ENCODE results near the gene RXRB. TPM values are rescaled to one million over a fixed set of nuclear protein-coding genes. Genes with fewer than 3 reads are reported as not detected.

RXRB gene
- total RNA-seq, 2 experiments from 2014 or later = 42.9 to 45.0 TPM

DNA sequence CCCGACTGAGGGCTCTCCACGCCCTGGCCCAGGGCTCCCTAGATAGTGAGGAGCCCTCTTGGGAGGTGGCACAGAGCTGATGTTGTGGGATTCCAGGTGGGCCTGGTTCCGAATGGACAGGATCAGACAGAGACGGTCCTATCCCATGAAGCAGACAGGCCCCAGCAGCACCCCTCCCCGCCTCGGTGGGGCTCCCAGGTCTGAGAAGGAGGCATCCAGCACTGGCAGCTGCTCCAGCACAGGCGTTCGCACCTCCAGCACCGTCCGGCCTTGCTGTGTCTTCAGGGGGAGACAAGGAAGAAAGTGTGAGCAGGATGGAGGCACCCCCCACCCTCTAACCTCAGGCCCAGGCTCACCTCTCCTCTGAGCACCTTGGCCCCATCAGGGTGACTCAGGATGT is 36.9 kb downstream of the RXRB start:
- peaks cover 10% of the 10 kb centered on the region for H3K4me1 Mint-ChIP-seq (ENCODE audit: low read depth)
- no peak overlapping the region for H3K4me3 Mint-ChIP-seq
- intact Hi-C loops (cut with DNase I, micrococcal nuclease) = no loop called here
- H3K27ac ChIP-seq (ENCODE audit: low read depth in 1 of 2, low read length in 2 of 2) = no peak overlapping the region
- H3K36me3 ChIP-seq (ENCODE audit: insufficient read depth, low read length) = no peaks in the 10 kb centered on the region
- no peaks in the 10 kb centered on the region for H3K9me3 Mint-ChIP-seq
- no peaks in the 10 kb centered on the region for H3K27me3 Mint-ChIP-seq
- ChIA-PET POLR2A (no interaction called here), CTCF (interaction anchor here (3.1 kb wide), 1 partner anchor 84 kb away, joined by 76 read pairs; no protein-coding TSS in a partner anchor)
- H3K4me3 ChIP-seq (ENCODE audit: low read length) = no peak overlapping the region
- TF ChIP-seq, protein P1, sequence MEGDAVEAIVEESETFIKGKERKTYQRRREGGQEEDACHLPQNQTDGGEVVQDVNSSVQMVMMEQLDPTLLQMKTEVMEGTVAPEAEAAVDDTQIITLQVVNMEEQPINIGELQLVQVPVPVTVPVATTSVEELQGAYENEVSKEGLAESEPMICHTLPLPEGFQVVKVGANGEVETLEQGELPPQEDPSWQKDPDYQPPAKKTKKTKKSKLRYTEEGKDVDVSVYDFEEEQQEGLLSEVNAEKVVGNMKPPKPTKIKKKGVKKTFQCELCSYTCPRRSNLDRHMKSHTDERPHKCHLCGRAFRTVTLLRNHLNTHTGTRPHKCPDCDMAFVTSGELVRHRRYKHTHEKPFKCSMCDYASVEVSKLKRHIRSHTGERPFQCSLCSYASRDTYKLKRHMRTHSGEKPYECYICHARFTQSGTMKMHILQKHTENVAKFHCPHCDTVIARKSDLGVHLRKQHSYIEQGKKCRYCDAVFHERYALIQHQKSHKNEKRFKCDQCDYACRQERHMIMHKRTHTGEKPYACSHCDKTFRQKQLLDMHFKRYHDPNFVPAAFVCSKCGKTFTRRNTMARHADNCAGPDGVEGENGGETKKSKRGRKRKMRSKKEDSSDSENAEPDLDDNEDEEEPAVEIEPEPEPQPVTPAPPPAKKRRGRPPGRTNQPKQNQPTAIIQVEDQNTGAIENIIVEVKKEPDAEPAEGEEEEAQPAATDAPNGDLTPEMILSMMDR (IDR thresholded peaks at IDR 0.05) = no peak
- no peak overlapping the region for H3K27ac Mint-ChIP-seq
- H3K36me3 Mint-ChIP-seq (ENCODE audit: low read depth) = no peaks in the 10 kb centered on the region
- DNase-seq (peak in 1 of 14 experiments; percentile 13), ATAC-seq (ENCODE audit: poor library complexity) (no peak)
- H3K9me3 ChIP-seq (ENCODE audit: control insufficient read depth in 1 of 2, insufficient read depth in 1 of 2, low read length in 2 of 2) = no peaks in the 10 kb centered on the region
- H3K4me1 ChIP-seq (ENCODE audit: insufficient read depth, low read length) = peaks cover 16% of the 10 kb centered on the region
- H3K27me3 ChIP-seq (ENCODE audit: control insufficient read depth in 1 of 2, insufficient read depth in 2 of 2, low read length in 2 of 2) = no peaks in the 10 kb centered on the region

DNA sequence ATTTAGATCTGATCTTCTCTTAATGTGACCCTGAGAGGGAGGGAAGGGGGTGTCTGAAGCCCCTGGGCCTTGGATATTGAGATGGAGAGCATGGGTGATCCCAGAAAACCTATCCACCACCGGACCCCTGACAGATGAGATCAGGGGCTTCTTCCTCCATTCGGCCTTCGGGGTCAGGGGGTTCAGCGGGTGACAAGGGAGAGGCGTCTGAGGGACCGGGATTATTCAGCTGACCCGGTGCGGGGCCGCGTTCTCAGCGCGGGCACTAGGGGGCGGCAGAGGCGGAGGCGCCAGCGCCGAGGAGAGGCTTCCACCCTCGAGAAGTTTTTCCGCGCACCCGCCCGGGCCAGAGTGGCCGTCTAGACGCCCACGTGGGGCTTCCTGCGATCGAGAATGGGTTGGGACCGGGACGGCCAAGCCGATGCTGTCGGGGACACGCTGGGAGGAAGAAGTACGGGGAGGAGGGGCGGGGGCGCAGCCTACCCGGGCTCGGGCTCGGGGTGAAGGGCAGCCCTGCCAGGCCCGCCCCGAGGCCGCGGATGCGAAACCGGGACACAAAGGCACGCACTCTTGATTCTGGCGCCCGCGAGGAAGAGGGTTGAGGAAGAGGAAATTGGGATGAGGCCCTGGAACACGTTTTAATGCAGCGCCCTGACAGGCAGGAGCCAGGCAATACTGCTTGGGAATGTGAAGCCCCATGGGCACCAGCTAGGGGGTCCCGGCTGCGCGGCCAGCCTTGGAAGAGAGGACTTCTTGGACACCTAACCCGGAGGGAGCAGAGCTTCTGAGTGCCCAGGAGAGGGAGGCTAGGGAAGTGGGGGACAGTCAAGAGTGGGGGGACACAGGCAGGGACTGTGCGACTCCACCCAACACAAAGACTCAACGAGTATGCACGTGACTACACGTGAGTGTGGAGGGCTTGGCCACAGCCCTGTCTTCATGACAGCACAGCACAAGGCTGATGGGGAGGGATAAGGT is 38.8 kb downstream of the RXRB start:
- Mint-ChIP-seq H3K4me3 (peak overlapping the region; percentile 87), H3K4me1 (ENCODE audit: low read depth) (peaks cover 10% of the 10 kb centered on the region), H3K27me3 (no peaks in the 10 kb centered on the region), H3K27ac (no peak overlapping the region), H3K9me3 (no peaks in the 10 kb centered on the region), H3K36me3 (ENCODE audit: low read depth) (no peaks in the 10 kb centered on the region)
- no peak overlapping the region for H3K27ac ChIP-seq (ENCODE audit: low read depth in 1 of 2, low read length in 2 of 2)
- no peaks in the 10 kb centered on the region for H3K9me3 ChIP-seq (ENCODE audit: control insufficient read depth in 1 of 2, insufficient read depth in 1 of 2, low read length in 2 of 2)
- H3K4me1 ChIP-seq (ENCODE audit: insufficient read depth, low read length) = peaks cover 16% of the 10 kb centered on the region
- ChIA-PET POLR2A (interaction anchor here (0.6 to 2.0 kb wide), 5 partner anchors 20 to 203 kb away, joined by 3 to 27 read pairs (median 7); partner anchors contain the start of gene RING1), CTCF (interaction anchor here (0.7 to 3.1 kb wide), 13 partner anchors 14 to 183 kb away, joined by 3 to 76 read pairs (median 4); partner anchors contain the start of genes RGL2 and RING1)
- TF ChIP-seq, protein P1 (IDR thresholded peaks at IDR 0.05) = peak; percentile 90
- no peaks in the 10 kb centered on the region for H3K27me3 ChIP-seq (ENCODE audit: control insufficient read depth in 1 of 2, insufficient read depth in 2 of 2, low read length in 2 of 2)
- intact Hi-C loops (cut with DNase I, micrococcal nuclease) = loop anchor here (1.0 to 2.0 kb wide), 3 partner anchors 17 to 87 kb away; no protein-coding TSS in a partner anchor
- no peaks in the 10 kb centered on the region for H3K36me3 ChIP-seq (ENCODE audit: insufficient read depth, low read length)
- ATAC-seq (ENCODE audit: poor library complexity) (peak; percentile 97), DNase-seq (peak; percentile 64 to 89 (median 80))
- H3K4me3 ChIP-seq (ENCODE audit: low read length) = peak overlapping the region; percentile 46

DNA sequence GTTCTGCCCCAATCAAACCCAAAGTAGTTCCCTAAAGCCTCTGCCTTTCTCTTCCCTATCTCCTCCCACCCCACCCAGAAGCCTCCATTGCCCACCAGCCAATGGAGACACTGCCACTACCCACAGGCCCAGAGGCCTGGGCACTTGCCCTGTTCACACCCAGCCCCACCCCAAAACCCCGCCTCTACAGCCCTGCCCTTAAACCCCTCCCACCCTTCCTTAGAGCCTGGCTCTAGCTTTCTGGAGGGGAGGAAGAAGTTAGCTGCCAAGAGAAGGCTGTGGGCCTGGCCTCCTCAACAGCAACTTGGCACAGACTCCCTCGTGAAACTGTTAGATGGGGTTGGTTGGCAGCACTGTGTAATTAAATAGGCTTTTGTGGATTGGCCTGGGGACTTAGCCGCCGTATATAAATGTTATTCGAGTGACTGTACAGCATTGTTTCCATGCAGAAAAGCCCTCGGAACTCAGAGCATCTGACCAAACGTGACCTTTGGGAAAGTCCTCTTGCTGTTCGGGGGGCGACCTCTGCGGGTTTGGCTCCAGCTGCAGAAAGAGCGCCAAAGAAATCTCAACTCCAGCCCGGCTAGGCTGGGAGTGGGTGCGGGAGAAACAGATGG is 39.6 kb downstream of the RXRB start:
- no peaks in the 10 kb centered on the region for H3K27me3 Mint-ChIP-seq
- intact Hi-C loops (cut with DNase I, micrococcal nuclease) = loop anchor here (1.0 to 2.0 kb wide), 3 partner anchors 16 to 87 kb away; no protein-coding TSS in a partner anchor
- H3K4me1 Mint-ChIP-seq (ENCODE audit: low read depth) = peaks cover 10% of the 10 kb centered on the region
- ChIA-PET CTCF (interaction anchor here (0.7 to 3.1 kb wide), 13 partner anchors 13 to 184 kb away, joined by 3 to 76 read pairs (median 4); partner anchors contain the start of genes RGL2 and RING1), POLR2A (interaction anchor here (1.1 to 2.0 kb wide), 3 partner anchors 37 to 88 kb away, joined by 7 to 27 read pairs (median 7); partner anchors contain the start of gene RING1)
- no peaks in the 10 kb centered on the region for H3K36me3 ChIP-seq (ENCODE audit: insufficient read depth, low read length)
- H3K4me3 Mint-ChIP-seq = peak overlapping the region; percentile 87
- ATAC-seq (ENCODE audit: poor library complexity) = no peak
- H3K9me3 ChIP-seq (ENCODE audit: control insufficient read depth in 1 of 2, insufficient read depth in 1 of 2, low read length in 2 of 2) = no peaks in the 10 kb centered on the region
- H3K9me3 Mint-ChIP-seq = no peaks in the 10 kb centered on the region
- H3K27me3 ChIP-seq (ENCODE audit: control insufficient read depth in 1 of 2, insufficient read depth in 2 of 2, low read length in 2 of 2) = no peaks in the 10 kb centered on the region
- H3K27ac Mint-ChIP-seq = no peak overlapping the region
- H3K4me1 ChIP-seq (ENCODE audit: insufficient read depth, low read length) = peaks cover 16% of the 10 kb centered on the region
- DNase-seq = peak in 2 of 14 experiments; percentile 15 to 31
- H3K36me3 Mint-ChIP-seq (ENCODE audit: low read depth) = no peaks in the 10 kb centered on the region
- no peak overlapping the region for H3K27ac ChIP-seq (ENCODE audit: low read depth in 1 of 2, low read length in 2 of 2)
- no peak overlapping the region for H3K4me3 ChIP-seq (ENCODE audit: low read length)
- TF ChIP-seq, protein P1 (IDR thresholded peaks at IDR 0.05) = no peak
